ENCODE results near the gene DTWD1.
"Not testable (repeated sequence)": the region's sequence is repeated elsewhere in the genome, so short reads cannot be mapped to it uniquely, and the experiment has no call there.

Gene DTWD1

DNA sequence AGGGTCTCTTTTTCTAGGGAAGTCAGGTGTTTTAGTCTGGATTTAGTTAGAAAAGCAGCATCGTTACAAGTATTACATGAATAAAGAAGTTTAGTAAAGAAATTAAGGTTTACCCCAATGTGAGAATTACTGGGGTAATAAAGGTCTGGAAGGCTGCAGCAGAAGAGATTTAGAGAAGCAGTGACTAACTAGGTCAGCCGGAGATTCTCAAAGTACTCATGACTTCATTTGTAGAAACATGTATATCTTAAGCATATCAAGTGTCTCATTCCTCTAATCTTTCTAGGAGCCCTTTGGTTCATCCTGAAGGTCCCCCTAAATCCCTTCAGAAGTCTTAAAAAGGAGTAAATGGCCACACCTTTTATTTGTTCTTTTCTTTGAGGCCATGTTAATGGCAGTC, 26.0 kb downstream of the DTWD1 start:
- DNase-seq, result no peak

DNA sequence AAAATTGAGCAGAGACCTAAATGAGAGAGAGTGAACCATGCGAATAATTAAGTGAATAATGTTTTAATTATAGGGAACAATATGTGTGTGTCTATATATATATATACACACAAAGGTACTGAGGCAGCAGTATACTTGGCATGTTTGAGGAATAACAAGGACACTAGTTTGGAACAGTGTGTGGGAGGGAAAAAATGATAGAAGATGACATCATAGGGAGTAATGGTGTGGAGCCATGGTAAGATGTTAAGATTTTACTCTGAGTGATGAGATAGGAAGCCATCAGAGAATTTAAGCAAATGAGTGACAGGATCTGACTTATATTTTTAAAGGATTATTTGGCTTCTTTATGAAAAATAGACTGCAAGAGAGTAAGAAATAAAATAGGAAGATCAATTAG, 29.1 kb downstream of the DTWD1 start:
- no peak for DNase-seq

GRCh38 chr15:49650676-49651075, 29.8 kb downstream of the DTWD1 start:
- no peak for DNase-seq

GRCh38 chr15:49652922-49653321, 32.1 kb downstream of the DTWD1 start:
- no peak for DNase-seq

DNA sequence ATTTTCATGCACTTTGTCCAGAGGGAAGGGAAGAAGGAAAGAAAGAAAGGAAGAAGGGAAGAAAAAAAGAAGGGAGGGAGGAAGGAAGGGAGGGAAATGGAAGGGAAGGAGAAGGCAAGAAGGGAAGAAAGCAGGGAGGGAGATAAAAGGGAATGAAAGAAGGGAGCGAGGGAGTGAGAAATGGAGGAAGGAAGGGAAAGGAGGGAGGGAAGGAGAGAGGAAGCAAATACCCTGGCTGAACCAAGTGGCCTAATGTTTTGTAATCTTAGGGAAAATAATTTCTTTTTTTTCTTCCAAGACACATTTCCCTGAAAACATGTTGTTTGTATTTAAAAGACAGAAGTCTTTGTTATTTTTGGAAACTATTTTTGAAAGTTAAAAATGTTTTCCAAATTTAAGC, 35.9 kb downstream of the DTWD1 start:
- no peak for DNase-seq

DNA sequence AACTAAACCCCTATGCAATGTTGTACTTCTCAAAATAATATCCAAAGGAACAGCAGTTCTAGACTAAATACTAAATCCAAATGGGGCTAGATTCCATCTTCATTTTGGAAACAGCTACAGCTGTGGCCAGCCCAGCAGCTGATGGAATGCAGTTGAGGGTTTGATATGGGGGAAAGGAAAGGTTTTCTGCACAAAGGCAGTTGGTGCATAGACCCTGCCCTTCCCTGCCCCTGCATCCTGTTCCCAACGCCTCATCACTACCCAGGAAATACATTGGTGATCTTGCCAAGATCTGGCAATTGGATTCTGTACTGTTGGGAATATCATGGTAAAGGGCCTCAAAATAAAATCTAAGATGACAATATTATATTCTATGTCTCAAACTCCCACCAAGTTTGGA, 43.9 kb downstream of the DTWD1 start:
- no peak for DNase-seq

DNA sequence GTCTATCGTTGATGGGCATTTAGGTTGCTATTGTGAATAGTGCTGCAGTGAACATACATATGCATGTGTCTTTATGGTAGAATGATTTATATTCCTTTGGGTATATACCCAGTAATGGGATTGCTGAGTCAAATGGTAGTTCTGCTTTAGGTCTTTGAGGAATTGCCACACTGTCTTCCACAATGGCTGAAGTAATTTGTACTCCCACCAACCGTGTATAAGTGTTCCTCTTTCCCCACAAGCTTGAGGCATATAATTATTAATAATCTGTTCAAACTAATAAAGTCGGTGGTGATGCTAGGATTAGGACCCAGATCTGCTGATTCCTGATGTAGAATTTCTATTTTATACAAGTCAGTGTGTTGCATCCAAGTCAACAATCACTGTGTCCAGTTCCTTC, 45.6 kb downstream of the DTWD1 start:
- DNase-seq, result not testable (repeated sequence)

DNA sequence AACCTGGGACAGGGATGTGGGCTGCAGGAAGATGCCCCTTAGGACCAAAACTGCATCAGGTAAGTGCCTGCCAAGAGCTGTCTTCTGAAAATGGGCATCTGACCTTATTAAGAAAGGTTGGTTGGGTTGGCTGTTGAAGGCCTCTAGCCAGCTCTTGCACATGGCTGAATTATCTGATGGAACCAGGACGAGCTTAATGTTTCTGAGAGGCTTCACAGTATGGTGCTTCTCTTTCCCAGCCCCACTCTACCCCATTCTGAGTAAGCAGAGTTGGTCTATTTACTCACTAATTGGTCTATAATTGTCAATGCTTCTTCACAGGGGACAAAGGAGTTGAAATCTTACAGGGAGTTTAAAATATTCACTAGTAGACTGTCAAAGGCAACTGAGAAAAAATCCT, 48.4 kb downstream of the DTWD1 start:
- DNase-seq, result no peak

GRCh38 chr15:49673861-49674260, 53.0 kb downstream of the DTWD1 start:
- no peak for DNase-seq

DNA sequence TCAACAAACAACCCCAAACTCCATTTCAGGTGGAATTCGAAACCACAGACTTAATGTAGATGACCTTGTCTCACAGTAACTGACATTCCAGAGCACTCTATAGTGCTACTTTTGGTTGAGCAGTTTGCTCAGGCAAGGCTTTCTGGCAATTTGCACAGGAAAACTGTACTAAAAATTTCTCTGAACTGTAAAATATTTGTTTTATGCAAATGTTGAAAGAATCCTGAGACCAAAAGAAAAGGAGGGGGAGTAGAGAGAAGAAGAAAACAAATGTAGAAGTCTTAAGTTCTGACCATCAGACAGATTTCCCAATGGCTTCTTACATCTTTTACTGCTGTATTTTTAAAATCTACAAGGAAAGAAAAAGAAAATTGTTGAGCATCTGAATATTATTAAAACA, 53.5 kb downstream of the DTWD1 start:
- no peak for DNase-seq

DNA sequence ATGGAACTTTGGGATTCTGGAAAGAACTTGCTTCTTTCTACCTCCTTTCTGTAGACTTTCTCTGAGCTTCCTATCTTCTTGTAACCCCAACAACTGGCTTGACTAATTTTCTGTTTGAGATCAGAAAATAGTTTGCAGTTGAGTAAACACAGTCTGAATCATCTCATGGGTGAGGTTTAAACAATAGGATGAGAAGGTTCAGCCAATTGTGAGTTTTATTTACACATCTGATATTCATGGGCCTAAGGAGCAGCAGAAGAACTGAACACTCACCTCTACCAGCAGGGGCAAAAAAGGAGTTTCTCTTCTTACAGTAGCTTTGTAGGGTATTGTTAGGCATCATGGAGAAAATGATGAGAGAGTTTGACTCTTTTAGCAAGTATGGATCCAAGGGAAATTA, 54.2 kb downstream of the DTWD1 start:
- no peak for DNase-seq

DNA sequence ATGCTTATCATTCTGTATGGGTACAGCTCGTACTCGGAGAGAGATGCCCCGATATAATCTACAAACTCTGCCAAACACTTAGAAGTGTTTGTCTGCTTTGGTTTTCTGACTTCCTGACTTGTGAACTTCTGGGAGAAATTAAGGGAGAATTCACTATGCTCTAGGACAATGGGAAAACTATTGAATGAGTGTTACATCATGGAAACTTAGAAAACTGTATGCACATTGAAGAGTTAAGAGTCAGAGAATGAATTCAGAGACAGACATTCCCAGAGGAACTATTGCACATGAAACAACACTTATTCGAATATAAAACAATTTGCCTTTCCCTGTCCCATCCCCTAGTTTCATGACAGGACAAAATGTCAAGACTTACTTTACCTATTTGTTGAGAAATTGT, 57.8 kb downstream of the DTWD1 start:
- no peak for DNase-seq

DNA sequence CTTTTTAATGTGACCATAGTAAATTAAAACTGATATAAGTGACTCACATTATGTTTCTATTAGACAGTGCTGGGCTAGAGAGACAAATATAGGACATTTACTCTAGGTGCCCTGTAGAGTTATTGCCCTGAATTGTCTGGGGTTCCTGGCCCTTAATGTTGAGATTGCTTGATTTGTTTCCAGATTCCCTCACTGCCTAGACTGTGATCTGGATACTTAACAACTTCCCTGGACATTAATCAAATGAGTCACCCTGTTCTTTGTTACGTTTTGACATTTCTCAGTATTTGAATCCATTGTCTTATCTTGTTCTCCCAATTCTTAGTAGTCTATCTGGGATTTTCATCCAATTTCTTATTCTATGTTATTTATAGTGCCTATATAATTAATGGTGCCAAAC, 65.8 kb downstream of the DTWD1 start:
- DNase-seq, result no peak

DNA sequence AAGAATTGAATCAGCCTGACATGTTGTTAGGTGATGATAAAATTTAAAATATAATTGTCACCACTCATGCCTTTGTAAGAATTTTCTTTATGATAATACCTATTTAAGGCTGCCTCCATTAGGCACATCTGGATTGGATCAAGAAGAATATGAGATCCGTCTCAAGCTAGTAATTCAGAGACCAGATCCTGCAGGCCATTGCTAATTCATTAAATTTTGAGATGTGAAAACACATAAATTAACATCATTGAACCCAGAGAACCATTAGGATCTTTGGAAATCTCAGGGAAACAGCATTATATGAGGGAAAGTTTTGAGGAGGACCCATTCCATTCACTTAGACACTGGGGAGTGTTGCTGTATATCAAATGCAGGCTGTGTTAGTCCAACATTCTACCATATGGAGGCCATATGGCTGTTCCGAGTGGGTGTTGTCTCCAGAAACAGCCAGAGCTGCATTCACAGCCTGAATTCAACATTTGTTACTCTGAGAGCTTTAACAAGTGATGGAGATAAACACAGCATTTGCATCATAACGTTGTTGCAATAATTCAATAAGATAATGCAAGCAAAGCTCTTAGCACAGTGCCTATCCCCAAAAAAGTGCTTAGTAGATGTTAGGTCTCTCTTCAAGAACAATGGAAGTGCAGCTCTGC, 67.4 kb downstream of the DTWD1 start:
- no peak for DNase-seq

DNA sequence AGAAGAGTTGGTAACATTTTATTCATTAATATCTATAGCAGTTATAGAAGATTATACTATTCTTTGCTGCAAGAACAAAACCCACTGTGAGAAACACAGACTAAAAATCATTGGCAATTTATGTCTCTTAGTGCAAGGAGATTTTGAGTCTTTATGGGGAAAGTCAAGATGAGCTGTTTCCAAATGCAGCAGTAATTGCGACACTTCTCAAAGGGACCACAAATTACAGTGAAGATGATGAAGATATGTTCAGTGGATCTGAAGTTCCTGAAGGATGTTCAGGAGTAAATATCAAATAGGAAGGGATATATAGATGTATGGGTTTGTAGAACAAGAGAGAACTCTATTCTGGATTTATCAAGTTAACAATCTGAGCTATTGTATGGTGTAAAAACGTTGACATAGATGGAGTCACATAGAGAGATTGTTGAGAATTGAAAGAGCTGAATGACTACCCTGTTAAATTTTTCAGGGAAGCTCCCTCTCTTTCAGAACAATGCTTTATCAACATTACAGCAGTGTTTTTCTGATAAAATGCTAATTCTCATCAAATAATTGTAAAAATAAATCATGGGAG, 71.8 kb downstream of the DTWD1 start:
- no peak for DNase-seq

DNA sequence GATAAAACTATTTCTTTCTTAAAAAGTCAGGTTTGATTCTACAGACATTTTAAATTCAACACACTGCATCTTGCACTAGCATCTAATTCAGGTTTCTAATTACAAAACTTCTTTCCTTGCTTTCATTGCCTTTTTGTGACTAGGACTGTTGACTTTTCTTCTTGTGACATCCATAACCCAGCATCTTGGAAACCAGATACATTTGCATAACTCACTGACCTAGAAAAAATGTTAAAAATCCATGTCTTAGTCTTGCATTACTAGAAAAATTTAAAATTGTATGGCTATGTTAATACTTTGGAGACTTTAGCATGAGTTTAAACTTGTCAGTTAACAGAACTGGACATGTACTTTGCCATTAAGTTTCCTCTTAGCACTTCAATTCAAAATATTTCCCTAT, 72.7 kb downstream of the DTWD1 start:
- DNase-seq, result no peak

DNA sequence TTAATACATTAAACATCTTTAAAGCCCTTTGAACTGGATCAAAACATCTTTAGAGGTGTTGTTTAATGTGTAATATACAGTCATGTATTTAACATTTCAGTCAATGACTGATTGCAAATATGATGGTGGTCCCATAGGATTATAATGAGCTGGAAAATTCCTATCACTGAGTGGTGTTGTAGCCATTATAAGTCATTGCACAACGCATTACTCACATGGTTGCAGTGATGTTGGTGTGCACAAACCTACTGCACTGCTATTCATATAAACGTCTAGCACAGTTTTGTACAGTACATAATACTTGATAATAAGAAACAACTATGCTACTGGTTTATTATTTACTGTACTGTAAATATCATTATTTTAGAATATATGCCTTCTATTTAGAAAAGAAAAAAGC, 75.6 kb downstream of the DTWD1 start:
- DNase-seq, result no peak

GRCh38 chr15:49697121-49697520, 76.3 kb downstream of the DTWD1 start:
- no peak for DNase-seq

GRCh38 chr15:49702982-49703381, 82.1 kb downstream of the DTWD1 start:
- DNase-seq, result not testable (repeated sequence)
